GM19328 (cell line): Measurements from ENCODE around the gene UBL4B.

Experiments
- ATAC-seq: cut with Tn5 transposase; IDR thresholded peaks from one replicate; pipeline ENCODE4 v1.9.1; 2021; ENCODE audit warnings: mild to moderate bottlenecking, moderate library complexity; ENCODE audit not compliant: unreplicated experiment

UBL4B gene

DNA sequence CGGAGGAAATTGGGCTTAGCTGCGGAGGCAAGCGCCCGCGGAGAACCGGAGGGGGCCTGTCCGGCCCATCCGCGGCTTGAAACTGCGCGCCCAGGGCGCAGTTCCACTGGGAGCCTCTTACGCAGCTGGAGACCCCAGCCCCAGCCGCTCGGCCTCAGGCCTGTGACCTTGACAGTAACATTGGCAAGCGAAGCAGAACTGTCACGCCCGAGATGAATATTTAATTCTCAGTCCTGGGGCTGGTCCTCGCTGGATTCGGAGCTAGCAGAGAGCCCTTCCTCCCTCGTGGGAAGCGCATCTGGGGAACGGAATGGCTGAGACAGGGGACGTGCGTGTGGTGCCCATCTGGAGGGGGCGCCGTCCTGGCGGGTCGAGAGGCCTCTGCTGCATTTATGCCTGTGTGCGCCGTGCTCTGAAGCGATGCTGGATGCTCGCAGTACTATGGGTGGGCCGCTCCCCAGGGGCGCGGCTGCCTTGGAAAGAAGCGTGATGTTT lies 39.0 kb downstream of the UBL4B start:
- ATAC-seq, result no peak

GRCh38 chr1:110152133-110152785 lies 40.0 kb downstream of the UBL4B start:
- ATAC-seq, result no peak

GRCh38 chr1:110153407-110153950 lies 41.2 kb downstream of the UBL4B start:
- no peak for ATAC-seq

DNA sequence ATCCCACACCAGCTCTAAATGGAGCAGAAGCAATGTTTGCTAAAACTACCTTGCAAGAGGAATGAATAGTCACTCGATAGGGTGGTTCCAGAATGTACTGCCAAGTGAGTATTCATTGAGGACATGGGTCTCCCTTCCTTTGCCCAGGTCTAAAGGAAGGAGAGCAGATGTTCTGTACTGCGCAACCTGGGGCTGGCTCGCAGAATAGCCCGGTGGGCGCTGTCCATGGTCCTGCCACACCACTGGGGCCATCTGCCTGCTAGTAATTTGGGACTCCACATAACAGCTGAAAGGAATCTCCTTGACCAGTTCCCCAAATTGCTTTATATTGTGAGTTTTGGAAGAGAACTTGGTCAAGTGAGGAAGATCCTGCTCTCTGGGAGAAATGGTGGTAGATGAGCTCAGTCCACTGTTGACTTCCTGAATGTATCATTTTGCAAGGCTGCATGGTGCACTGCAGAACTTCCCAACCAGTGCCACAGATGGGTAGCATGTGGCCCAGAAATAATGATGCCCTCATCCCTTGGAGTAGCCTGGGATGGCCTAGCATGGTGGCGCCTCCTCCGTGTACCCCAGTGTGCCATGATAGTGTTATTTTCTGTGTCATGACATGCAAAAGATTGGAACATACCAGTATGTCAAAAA lies 43.8 kb downstream of the UBL4B start:
- ATAC-seq, result no peak

- no peak for ATAC-seq
Observed at GRCh38 chr1:110158261-110158660, 46.0 kb downstream of the UBL4B start.

DNA sequence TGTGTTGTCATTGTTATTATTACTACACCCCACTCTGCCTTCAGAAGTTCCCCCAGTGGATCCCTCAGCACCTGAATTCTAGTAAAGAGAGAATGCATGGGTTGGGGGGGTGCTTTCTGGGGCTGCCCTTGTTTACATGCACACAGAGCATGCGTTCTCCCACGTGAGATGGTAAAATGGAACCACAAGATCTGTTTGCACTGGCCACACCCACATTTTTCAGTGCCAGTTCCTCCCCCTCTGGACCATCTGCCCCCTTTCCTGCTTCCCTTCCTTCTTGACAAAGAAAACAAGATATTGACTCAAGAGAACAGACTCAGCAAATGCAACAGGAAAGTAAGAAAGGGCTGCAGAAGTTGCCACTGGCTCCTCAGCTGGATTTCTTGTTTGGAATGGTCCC lies 46.9 kb downstream of the UBL4B start:
- no peak for ATAC-seq

DNA sequence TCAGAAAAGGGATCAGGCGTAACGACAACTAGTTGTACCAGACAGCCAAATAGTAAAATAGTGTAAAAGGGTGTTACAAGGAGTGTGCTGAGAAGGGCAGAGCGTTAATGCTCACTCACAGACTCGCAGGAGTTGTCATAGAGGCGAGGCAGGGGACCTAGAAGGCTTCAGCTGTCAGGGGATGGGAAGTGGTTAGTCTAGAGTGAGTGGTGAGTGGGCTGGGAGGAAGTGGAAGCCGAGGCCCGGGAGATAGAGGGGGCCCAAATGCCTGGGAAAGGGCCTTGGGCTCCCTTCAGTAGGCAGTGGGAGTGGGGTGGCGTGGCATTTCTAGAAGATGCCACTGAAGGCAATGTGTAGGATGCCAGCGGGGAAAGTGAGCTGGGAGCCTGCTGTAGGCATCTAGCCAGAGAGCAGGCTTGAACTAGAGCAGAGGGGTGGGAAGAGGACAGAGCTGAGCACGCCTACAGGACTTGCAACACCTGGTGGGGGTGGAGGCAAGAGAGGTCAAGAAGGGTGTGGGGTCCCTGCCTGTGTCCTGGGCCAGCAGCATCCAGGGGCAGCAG lies 48.4 kb downstream of the UBL4B start:
- no peak for ATAC-seq

DNA sequence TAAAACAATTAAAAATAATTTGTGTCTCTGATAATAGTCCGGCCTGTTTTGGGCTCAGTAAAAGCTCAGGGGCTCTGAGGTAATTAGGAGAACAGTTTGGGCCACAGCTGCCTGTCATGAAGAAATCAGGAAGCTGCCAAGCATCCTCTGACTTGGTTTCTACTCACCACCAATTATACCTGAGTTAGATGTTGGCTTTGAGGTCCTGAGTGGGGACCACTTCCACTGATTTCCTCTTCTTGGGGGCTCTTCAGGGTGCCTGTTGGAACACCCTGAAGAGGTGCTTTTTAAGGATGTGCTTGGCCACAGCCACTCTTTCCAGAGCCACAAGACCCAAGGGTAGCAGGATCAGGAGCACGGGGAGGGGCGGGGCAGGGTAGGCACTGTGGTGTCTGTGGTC lies 48.9 kb downstream of the UBL4B start:
- no peak for ATAC-seq

GRCh38 chr1:110161849-110162248 lies 49.6 kb downstream of the UBL4B start:
- no peak for ATAC-seq
